GM19324 (cell line): ENCODE measurements around the gene SETBP1.

Source experiments
- ATAC-seq: cut with Tn5 transposase; IDR thresholded peaks from one replicate; pipeline ENCODE4 v1.9.1; 2021; ENCODE audit warnings: mild to moderate bottlenecking, moderate library complexity; ENCODE audit not compliant: unreplicated experiment, low FRiP score

Gene SETBP1

DNA sequence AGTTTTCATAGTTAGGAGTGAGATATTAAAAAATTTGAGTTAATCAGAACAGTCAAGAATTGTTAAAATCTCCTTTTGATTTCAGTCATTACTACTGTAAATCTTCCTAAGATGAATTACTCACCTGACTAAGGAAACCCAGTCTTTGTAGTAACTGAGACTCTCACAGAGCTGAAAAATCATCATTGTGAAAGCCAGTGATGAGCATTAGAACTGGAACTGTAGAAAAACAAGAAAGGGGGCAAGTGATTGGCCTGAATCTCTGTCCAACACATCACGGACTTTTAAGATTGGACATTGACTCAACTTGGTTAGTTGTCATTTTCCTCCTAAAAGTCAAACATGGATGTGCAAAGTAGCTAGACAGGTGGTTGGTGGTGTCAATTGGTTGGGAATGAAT is 21.9 kb downstream of the SETBP1 start:
- ATAC-seq = no peak

DNA sequence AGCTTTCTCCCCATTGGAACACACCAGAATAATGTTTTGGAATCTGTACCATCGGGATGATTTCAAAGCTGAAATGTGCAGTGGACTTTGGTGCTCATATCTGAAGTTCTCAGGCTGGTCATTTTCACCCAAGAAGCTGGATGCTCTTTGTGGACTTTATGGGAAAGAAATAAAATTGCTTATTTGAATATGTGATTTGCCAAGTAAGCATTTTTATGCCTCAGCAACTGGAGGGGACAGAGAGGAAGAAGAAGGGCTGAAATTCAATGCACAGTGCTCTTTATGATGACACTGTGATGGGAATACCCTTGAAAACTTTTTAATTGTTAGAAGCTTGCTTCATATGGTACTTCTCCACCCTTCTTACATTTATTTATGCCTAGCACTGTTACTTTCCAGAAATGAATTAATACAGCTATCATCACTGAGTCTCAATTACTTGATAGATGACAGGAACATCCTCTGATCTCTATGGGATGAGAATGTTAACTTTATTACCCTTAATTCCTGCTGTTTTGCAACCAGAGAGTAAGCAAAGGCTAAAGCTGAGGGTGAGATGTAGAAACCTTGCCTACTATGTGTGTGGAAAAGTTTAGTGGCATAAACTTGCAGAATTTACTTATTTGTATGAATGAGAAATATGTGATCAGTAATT is 23.6 kb downstream of the SETBP1 start:
- no peak for ATAC-seq

DNA sequence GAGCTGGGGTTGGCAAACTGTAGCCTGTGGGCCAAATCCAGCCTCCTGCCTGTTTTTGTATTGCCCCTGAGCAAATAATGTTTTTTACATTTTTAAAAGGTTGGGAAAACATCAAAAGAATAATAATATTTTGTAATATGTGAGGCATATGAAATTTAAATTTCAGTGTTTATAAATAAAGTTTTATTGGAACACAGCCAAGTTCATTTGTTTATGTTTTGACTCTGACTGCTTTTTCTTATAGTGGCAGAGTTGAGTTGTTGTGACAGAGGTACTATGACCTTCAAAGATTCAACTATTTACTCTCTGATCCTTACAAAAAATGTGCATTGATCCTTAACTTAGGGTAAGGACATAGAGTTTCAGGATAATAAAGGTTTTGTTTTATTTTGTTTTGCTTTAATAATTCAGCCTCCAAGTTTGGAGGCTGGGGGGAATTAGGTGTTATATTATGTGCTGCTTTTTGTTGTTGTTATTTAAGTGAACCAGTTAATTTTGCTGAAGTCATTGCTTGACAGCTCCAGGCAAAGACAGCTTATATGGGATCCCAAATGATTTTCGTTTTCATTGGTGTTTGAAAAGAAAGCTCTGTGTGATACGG is 24.5 kb downstream of the SETBP1 start:
- ATAC-seq = no peak

DNA sequence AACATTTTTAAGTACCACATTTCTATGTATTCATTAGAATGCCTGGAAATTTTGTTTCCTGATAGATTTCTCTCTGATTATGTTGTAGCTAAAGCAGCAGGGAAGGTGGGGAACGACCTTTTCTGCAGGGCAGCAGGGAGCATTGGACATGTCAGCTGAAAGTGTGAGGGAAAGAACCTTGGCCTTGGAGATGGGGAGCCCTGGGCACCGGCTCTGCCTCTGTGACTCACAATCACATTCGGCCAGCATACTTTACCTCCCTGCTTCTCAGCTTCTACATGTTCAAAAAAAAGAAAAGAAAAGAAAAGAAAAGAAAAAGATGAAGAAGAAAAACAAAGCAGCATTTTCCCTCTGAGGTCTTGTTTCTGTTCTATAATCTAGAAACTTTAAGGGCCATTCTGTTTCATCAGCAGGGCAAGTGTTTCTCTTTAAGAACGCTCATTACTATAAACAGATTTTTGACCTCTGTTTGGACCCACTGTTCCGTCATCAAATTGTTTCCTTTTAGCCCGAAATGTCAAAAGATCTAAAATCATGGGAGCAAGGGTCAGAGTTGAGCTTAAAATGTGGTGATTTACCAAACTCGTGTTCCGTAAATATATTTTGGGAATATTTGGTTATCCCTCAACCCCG is 27.9 kb downstream of the SETBP1 start:
- no peak for ATAC-seq

DNA sequence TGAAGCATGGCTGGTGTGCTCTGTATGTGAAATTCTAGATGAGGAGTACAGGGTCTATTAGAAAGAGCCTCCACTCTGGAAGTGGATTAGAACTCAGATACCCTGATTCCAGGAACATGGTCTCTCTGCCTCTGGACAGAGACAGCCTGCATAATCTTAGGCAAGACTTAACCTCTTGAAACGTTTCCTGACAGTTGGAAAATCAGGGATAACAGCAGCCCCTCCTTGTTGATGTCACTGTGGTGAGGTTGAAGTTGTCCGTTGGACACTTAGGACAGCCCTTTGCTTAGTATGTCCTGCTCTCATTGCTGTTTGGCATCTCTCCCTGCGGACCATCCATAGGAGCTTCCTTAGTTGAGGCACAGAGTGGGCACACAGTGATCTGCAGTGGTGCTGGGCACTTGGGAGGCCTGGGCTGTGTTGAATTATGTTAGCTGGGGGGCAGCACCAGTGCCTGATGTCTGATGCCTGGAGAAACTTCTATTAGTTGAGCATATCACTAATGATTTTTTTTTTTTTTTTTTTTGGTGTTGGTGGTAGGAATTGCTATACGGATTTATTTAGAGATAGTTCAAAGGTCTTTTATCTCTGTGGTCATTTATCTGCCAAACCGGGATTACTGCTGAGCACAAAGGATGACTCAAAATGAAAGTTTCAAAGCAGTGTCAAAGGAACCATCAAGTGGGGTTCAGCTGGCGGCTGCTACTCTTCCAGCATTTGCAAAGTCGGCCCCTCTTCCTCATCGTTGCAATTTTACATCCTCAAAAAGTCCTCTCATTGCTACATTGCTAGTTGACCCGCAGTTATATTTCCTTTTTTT is 28.8 kb downstream of the SETBP1 start:
- ATAC-seq = peak; percentile 78

- no peak for ATAC-seq
These were observed 30.2 kb downstream of the SETBP1 start for GRCh38 chr18:44710931-44711330.

DNA sequence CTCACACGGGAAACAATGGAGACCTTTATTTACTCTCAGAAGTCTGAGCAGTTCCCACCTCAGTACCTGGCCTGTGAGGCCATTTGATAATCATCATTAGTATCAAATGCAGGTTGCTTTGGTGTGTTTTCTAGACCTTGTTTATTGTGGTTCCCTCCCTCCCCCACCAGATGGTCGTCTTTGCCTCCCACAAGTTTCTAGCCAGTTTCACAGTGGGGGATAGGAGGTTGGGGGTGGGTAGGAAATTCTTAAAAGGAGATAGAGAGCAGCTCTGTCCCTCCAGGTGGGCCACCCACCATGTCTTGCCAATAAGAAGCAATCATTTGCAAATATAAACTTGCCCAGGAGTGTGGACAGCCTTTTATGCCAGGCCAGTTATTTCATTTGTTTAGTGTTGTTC is 31.3 kb downstream of the SETBP1 start:
- ATAC-seq = no peak

GRCh38 chr18:44713435-44713834 is 32.7 kb downstream of the SETBP1 start:
- ATAC-seq = no peak

DNA sequence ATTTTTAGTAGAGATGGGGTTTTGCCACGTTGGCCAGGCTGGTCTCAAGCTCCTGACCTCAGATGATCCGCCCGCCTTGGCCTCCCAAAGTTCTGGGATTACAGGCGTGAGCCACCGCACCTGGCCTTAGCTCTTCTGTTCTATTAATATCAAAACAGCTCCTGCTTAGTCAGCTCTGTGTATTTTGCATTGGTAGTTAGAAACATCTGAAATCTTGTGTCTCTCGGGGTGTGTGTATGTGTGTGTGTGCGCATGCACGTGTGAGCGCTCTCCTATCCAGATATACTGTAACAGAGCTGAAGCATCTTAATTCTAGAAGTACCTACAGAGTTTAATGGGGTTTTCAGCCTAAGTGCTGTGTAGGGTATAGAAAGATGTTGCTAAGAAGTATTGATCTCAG is 33.7 kb downstream of the SETBP1 start:
- no peak for ATAC-seq

DNA sequence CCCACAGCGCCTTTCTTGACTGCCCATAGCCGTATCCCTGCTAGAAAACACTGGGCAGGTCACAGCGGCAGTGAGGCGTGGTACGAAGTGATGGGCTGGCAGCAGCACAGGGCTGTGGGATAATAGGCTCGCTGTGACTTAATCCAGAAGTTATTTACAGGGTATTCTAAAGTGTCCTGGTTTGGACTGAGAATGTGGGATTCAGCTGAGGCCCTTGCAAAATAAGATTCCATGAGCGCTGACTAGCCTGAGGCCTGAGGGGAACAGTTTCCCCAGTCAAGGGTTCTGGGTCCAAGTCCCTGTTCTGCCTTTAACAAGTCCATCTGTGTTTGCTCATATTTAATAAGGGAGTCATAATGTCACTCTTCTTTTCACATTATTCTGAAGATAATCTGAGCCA is 34.6 kb downstream of the SETBP1 start:
- no peak for ATAC-seq

DNA sequence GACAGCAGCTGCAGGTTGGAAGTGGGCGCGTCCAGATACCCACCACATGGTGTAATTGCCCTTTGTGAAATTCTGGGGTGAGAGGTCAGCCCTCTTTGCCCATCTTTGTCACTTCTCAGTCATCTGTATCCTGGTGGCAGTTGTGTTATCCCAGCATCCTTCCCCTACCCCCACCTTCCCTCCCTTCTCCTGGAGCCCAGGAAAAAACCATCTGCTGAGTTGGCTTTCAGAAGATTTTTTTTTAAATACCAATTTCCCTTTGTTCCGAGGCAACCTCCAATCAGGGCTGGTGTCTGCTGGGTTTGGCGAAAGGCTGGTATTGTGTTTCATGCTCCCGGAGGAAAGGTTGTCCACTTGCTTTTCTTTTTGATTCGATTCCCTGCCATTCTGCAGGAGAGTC is 35.2 kb downstream of the SETBP1 start:
- ATAC-seq = no peak

- ATAC-seq = no peak
These were observed 36.0 kb downstream of the SETBP1 start for GRCh38 chr18:44716697-44717163.

DNA sequence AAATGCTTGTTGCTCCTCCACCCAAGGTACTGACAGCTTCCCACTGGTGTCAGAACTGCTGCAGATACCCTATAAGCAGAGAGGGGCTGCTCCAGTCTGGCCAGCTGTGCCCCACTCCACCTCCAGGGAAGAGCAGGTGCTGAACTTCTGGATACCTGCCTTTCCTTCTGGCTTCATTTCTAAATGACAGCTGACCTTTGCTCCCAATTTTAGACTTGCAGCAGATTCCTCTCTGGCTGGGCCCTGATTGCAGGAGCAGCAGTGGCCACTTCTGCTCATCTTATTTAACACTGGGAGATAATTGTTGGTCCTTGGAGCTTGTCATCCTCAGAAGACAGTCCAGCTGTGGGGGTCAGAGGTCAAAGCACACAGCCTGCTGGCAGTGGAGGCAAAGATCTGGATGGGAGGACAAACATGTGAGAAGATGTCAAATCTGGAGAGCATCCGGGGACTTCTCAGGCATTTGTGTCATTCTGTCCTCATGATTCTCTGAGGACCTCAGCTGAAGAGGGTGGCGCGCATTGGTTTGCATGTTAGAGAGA is 38.9 kb downstream of the SETBP1 start:
- ATAC-seq = no peak

DNA sequence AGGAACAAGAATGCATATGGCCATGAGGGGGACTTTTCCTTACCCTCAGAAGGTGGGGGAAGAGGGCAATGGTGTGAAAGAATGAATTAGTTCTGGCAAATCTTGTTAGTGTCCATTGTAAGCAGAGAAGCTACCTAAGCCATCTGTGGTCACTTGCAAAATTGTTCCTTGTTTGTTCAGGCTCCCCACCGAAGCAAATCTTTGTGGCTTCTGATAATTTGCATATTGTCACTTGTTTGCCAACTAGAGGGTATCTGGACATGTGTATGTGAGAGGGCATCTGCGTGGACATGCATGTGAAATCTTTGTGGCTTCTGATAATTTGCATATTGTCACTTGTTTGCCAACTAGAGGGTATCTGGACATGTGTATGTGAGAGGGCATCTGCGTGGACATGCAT is 41.1 kb downstream of the SETBP1 start:
- peak; percentile 66 for ATAC-seq

DNA sequence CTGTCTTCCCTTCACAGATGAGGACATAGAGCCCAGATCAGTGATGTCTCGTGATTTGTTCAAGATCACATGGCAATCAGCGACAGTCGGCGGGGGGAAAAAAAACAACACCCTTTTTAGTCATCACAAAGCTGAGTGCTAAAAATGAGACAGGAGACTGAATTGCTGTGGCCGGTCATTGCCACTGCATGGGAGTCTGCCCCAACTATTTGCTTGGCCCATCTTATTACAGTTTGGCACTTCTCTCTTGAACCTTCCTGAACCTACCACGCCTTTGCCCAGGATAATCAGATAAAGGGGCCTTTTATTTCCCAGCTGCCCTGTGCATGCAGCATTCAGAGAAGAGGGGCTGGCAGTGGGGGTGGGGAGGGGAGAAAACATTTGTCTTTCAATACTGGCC is 42.7 kb downstream of the SETBP1 start:
- ATAC-seq = no peak

DNA sequence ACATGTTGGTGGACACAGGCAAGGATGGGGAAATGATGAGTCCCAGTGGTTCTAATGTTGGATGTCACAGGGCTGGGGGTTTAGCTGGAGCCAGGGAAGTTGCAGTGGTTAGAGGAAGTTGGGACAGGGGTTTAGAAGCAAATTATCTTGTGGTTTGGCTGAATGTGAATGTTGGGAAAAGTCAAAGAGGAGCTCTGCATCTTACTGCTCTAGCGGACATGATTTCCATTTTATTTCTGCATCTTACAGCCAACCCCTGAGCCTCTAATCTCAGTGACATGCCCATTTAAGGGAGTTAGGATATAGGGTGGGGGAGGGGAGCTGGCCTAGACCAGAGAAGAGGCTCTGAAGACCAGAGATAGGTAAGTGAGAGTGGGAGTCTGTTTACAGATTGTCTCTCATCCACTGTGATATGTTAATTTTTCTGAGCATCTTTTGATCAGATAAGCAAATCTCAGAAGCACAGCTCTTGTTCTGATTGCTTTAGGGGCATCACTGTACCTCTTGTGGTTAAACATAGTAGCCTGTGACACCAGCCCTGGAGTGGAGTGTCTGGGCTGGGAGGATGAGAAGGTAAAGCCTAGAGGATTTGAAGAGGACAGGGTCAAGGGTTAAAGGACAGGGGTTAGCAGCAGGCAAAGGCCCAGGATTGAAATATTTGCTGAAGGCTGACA is 43.6 kb downstream of the SETBP1 start:
- ATAC-seq = no peak

DNA sequence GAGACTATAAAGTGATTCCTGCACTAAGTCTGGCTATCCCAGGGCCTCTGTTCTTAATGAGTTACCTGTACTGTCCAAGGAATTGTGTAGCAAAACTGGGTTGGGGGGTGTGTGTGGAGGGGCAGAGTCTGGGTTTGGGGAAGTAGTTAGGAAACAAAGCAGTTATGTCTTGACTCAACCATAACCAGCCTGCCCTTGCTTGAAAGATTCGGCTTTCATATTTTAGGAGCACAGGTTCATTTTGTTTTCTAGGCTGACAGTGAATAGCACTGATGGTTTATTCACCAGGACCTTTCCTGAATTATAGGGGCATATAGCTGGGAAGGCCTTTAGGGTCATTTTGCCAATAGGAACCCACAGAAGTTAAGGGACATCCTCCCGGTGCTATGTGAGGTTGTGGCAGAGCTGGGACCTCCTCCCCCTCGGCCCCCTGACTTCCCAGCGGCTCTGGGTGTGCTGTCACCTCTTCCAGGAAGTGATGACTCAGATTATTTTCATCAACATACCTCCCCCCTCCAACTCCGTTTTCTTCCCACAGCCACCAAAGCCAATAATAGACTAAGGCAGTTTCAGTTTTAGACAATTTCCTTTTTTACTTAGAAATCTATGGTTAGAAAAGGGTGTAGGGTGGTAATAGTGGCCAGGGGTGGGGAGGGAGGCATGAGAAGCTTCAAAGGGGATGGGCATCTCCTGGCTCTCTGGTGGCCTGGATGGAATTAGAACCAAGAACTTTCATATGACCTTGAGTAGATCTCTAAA is 44.8 kb downstream of the SETBP1 start:
- ATAC-seq = peak; percentile 39

- ATAC-seq = no peak
These were observed 45.4 kb downstream of the SETBP1 start for GRCh38 chr18:44726059-44726421.

GRCh38 chr18:44727291-44727690 is 46.6 kb downstream of the SETBP1 start:
- no peak for ATAC-seq

GRCh38 chr18:44729631-44730101 is 49.0 kb downstream of the SETBP1 start:
- no peak for ATAC-seq
